ENCODE results near the gene DDIAS. TPM values are rescaled to one million over a fixed set of nuclear protein-coding genes. Genes with fewer than 3 reads are reported as not detected.
A peak's percentile ranks its signal among the peaks of the same experiment; 100 is the strongest.
"Not testable (repeated sequence)": the region's sequence is repeated elsewhere in the genome, so short reads cannot be mapped to it uniquely, and the experiment has no call there.

The DDIAS gene, protein sequence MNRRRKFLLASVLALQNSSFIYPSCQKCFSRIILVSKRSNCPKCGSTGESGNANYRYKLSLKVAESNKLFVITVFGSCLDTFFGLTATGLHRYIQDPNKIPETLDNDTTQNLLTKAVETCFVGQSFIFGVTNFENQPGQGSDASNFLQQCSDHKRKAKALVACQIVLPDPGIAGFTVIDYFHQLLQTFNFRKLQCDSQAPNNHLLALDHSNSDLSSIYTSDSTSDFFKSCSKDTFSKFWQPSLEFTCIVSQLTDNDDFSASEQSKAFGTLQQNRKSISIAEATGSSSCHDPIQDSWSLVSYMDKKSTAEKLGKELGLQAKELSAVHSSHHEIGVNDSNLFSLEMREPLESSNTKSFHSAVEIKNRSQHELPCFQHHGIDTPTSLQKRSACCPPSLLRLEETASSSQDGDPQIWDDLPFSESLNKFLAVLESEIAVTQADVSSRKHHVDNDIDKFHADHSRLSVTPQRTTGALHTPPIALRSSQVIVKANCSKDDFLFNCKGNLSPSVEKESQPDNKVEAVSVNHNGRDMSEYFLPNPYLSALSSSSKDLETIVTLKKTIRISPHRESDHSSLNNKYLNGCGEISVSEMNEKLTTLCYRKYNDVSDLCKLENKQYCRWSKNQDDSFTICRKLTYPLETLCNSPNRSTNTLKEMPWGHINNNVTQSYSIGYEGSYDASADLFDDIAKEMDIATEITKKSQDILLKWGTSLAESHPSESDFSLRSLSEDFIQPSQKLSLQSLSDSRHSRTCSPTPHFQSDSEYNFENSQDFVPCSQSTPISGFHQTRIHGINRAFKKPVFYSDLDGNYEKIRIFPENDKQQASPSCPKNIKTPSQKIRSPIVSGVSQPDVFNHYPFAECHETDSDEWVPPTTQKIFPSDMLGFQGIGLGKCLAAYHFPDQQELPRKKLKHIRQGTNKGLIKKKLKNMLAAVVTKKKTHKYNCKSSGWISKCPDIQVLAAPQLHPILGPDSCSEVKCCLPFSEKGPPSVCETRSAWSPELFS
- total RNA-seq, result 0.11 TPM

DNA sequence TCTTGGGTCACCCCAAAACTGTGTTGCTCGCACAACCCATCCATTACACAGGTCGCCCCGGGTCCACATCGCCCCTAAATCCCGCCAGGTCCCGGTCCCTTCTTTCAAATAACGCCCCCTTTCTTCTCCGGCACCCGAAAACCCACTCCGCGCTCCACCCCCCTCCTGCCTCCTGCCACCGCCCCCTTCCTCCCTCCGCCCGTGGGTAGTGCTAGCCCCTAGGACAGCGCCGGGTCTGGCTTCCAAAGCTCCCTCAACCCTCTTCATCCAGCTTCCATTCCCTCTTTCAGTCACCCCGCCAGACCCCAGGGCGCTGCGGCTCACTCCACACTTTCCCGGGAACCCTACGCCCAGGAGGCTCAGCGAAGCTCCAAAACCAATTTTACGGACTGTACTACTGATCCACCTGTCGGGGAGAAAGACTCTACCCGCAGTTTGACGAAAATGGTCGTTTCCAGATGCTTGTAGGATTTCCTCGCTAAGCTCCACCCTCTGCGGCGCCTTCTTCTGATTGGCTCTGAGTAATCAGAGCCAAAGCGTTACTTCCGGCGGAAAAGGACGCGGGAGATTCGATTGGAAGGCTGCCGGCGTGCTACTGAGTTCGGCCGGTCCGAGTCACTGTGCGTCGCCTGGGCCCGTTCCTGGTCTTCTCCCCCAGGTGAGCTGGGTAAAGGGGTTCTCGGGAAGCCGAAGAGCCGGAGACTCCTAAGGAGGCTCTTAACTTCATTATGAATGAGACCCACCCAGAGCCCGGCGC is at the start of gene DDIAS:
Gene DDIAS, plus strand, starts transcription at position 572 of the 757 bp plus-strand sequence. CDS start 13,003 bp downstream, outside the sequence.
- peak within 1 kb of the TSS; percentile 84 to 92 for H3K27ac ChIP-seq
- peak; percentile 85 to 98 for DNase-seq (ENCODE audit: low spot score in 2 of 2)
- no peaks in the 10 kb centered on the region for H3K9me3 ChIP-seq
- H3K4me3 ChIP-seq, result peak within 1 kb of the TSS; percentile 70 to 80
- TF ChIP-seq, protein P1, sequence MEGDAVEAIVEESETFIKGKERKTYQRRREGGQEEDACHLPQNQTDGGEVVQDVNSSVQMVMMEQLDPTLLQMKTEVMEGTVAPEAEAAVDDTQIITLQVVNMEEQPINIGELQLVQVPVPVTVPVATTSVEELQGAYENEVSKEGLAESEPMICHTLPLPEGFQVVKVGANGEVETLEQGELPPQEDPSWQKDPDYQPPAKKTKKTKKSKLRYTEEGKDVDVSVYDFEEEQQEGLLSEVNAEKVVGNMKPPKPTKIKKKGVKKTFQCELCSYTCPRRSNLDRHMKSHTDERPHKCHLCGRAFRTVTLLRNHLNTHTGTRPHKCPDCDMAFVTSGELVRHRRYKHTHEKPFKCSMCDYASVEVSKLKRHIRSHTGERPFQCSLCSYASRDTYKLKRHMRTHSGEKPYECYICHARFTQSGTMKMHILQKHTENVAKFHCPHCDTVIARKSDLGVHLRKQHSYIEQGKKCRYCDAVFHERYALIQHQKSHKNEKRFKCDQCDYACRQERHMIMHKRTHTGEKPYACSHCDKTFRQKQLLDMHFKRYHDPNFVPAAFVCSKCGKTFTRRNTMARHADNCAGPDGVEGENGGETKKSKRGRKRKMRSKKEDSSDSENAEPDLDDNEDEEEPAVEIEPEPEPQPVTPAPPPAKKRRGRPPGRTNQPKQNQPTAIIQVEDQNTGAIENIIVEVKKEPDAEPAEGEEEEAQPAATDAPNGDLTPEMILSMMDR (IDR thresholded peaks at IDR 0.05), result no peak
- intact Hi-C loops (cut with DNase I), result loop anchor here (1.0 to 2.0 kb wide), 5 partner anchors 35 to 292 kb away; partner anchors contain the start of genes ANKRD42 and FAM181B
- H3K4me1 ChIP-seq, result peaks cover 0 to 3% of the 10 kb centered on the region in 2 donors
- H3K36me3 ChIP-seq, result no peaks in the 10 kb centered on the region
- no peaks in the 10 kb centered on the region for H3K27me3 ChIP-seq

- Histone ChIP-seq H3K27me3 (no peaks in the 10 kb centered on the region), H3K9me3 (no peaks in the 10 kb centered on the region), H3K4me3 (no peak overlapping the region), H3K4me1 (peaks cover 0 to 3% of the 10 kb centered on the region in 2 donors), H3K36me3 (peaks cover 0 to 12% of the 10 kb centered on the region in 2 donors), H3K27ac (no peak overlapping the region)
- TF ChIP-seq, protein P1 (IDR thresholded peaks at IDR 0.05), result no peak
- no peak for DNase-seq (ENCODE audit: low spot score in 2 of 2)
- intact Hi-C loops (cut with DNase I), result no loop called here
These were observed 47.3 kb upstream of the DDIAS start for GRCh38 chr11:82854242-82854641.

DNA sequence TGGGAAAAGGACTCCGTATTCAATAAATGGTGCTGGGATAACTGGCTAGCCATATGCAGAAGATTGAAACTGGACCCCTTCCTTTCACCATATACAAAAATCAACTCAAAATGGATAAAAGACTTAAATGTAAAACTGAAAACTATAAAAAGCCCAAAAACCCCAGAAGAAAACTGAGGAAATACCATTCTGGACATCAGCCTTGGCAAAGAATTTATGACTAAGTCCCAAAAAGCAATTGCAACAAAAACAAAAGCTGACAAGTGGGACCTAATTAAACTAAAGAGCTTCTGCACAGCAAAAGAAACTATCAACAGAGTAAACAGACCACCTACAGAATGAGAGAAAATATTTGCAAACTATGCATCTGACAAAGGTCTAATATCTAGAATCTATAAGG is 46.6 kb upstream of the DDIAS start:
- H3K4me1 ChIP-seq; H3K36me3 ChIP-seq; H3K4me3 ChIP-seq; DNase-seq (ENCODE audit: low spot score in 2 of 2); H3K27ac ChIP-seq; H3K27me3 ChIP-seq; intact Hi-C loops (cut with DNase I); H3K9me3 ChIP-seq: not testable (repeated sequence)

- Histone ChIP-seq H3K36me3 (no peaks in the 10 kb centered on the region), H3K27ac (no peak overlapping the region), H3K27me3 (no peaks in the 10 kb centered on the region), H3K9me3 (no peaks in the 10 kb centered on the region), H3K4me1 (peaks cover 0 to 3% of the 10 kb centered on the region in 2 donors), H3K4me3 (no peak overlapping the region)
- TF ChIP-seq, protein P1 (IDR thresholded peaks at IDR 0.05), result no peak
- DNase-seq (ENCODE audit: low spot score in 2 of 2), result no peak
- intact Hi-C loops (cut with DNase I), result no loop called here
These were observed 45.9 kb upstream of the DDIAS start for GRCh38 chr11:82855616-82856015.

GRCh38 chr11:82857145-82857544 is 44.4 kb upstream of the DDIAS start:
- Histone ChIP-seq H3K36me3 (no peaks in the 10 kb centered on the region), H3K27me3 (no peaks in the 10 kb centered on the region), H3K4me1 (peaks cover 0 to 3% of the 10 kb centered on the region in 2 donors), H3K9me3 (no peaks in the 10 kb centered on the region), H3K27ac (no peak overlapping the region), H3K4me3 (no peak overlapping the region)
- intact Hi-C loops (cut with DNase I), result no loop called here
- TF ChIP-seq, protein P1 (IDR thresholded peaks at IDR 0.05), result no peak
- DNase-seq (ENCODE audit: low spot score in 2 of 2), result no peak
